Duodenal mucosa (tissue), 2 donors: ENCODE results near the gene PRAF2.

ENCODE experiments used
- H3K27ac ChIP-seq: one replicate; pipeline ENCODE4 v1.7.0; 2013; ENCODE audit warnings: low read depth, low read length
- H3K27me3 ChIP-seq, 2 donors: one replicate each; pipeline ENCODE4 v1.7.0; 2013; ENCODE audit warnings: low read length in 2 of 2, control low read depth in 1 of 2; ENCODE audit not compliant: insufficient read depth in 2 of 2, control insufficient read depth in 1 of 2
- H3K36me3 ChIP-seq, 2 donors: one replicate each; pipeline ENCODE4 v1.7.0; 2013; ENCODE audit warnings: low read length in 2 of 2, control low read depth in 1 of 2; ENCODE audit not compliant: insufficient read depth in 2 of 2, control insufficient read depth in 1 of 2
- H3K4me1 ChIP-seq, 2 donors: one replicate each; pipeline ENCODE4 v1.7.0; 2013; ENCODE audit warnings: low read length in 2 of 2, control low read depth in 1 of 2; ENCODE audit not compliant: insufficient read depth in 2 of 2, control insufficient read depth in 1 of 2
- H3K4me3 ChIP-seq, 2 donors: one replicate each; pipeline ENCODE4 v1.7.0; 2013; ENCODE audit warnings: low read length in 2 of 2, low read depth in 1 of 2
- H3K9ac ChIP-seq, 2 donors: one replicate each; pipeline ENCODE4 v1.7.0; 2013; ENCODE audit warnings: low read length in 2 of 2, low read depth in 1 of 2
- H3K9me3 ChIP-seq, 2 donors: one replicate each; pipeline ENCODE4 v1.7.0; 2013; ENCODE audit warnings: low read length in 2 of 2, control low read depth in 1 of 2; ENCODE audit not compliant: control insufficient read depth in 1 of 2

The PRAF2 gene

DNA sequence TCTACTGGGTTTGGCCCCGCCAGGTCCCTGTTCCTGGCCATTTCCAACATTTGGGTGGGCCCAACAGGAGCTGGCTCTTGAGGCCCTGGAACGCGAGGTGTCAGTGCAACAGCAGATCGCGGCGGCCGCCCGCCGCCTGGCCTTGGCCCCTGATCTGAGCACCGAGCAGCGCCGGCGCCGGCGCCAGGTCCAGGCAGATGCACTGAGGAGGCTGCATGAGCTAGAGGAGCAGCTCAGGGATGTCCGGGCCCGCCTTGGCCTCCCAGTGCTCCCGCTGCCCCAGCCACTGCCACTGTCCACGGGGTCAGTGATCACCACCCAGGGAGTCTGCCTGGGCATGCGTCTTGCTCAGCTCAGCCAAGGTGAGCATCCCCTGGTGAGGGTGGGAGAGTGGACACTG, 9.5 kb downstream of the PRAF2 start:
- Histone ChIP-seq H3K36me3 (peaks cover 0 to 7% of the 10 kb centered on the region in 2 donors), H3K9me3 (no peaks in the 10 kb centered on the region), H3K9ac (no peak overlapping the region), H3K27ac (no peak overlapping the region), H3K27me3 (no peaks in the 10 kb centered on the region), H3K4me1 (peaks cover 5 to 9% of the 10 kb centered on the region in 2 donors), H3K4me3 (no peak overlapping the region)

DNA sequence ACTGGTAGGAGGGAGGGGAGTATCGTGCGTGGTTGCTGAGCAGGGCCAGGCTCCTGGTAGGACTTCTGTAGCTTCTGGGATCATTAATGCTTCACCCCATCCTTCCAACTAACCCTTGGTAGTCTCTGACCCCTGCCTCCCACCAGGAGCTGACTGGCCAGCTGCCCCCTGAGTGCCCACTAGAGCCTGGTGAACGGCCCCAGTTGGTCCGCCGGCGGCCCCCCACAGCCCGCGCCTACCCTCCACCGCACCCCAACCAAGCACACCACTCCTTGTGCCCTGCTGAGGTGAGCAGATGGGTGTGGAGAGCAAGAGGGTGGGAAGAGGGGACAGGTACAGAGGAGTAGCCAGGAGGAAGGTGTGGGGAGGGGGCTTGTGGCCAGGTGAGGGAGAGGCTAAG, 10.1 kb downstream of the PRAF2 start:
- Histone ChIP-seq H3K9ac (no peak overlapping the region), H3K27ac (no peak overlapping the region), H3K4me1 (peaks cover 5 to 9% of the 10 kb centered on the region in 2 donors), H3K9me3 (no peaks in the 10 kb centered on the region), H3K27me3 (no peaks in the 10 kb centered on the region), H3K4me3 (no peak overlapping the region), H3K36me3 (peaks cover 0 to 7% of the 10 kb centered on the region in 2 donors)

DNA sequence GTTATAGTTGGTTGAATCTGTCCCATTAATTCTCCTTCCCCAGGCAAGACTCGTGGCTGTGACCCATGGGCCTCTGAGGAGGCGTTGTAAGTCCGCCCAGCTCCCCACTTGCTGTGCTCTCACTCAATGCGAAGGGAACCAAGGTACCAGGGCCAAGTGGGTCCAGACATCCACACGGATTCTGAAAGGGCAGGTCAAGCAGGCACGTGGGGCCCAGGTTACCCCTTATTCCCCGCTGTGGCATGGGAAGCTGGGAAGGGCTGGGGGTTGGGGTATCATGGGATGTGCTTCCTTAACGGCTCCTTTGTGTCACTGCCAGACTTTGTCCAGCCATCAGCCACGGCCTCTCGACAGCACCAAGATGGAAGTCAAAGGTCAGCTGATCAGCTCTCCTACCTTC, 11.9 kb downstream of the PRAF2 start:
- Histone ChIP-seq H3K4me1 (peaks cover 5 to 9% of the 10 kb centered on the region in 2 donors), H3K36me3 (peaks cover 0 to 7% of the 10 kb centered on the region in 2 donors), H3K9ac (no peak overlapping the region), H3K27me3 (no peaks in the 10 kb centered on the region), H3K27ac (no peak overlapping the region), H3K9me3 (no peaks in the 10 kb centered on the region), H3K4me3 (no peak overlapping the region)

DNA sequence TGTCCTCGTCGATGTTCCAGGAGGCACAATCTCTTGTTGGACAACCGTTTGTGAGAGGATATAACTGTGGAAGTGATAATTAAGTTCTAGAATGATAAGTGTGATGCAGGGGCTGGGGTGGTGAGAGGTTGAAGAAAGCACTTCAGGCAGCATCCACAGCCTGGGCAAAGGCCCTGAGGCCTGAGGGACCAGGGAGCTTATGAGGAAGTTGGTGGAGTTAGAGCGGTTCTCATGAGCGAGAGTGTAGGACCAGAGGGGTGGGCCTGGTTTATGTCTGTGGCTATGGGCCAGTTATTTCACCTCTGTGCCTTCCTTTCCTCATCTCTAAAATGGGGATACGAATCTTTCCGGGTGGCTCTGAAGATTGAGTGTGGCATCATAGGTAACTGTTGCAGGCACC, 12.3 kb downstream of the PRAF2 start:
- Histone ChIP-seq H3K4me1 (peaks cover 5 to 9% of the 10 kb centered on the region in 2 donors), H3K9me3 (no peaks in the 10 kb centered on the region), H3K27me3 (no peaks in the 10 kb centered on the region), H3K9ac (no peak overlapping the region), H3K27ac (no peak overlapping the region), H3K36me3 (peaks cover 0 to 7% of the 10 kb centered on the region in 2 donors), H3K4me3 (no peak overlapping the region)

DNA sequence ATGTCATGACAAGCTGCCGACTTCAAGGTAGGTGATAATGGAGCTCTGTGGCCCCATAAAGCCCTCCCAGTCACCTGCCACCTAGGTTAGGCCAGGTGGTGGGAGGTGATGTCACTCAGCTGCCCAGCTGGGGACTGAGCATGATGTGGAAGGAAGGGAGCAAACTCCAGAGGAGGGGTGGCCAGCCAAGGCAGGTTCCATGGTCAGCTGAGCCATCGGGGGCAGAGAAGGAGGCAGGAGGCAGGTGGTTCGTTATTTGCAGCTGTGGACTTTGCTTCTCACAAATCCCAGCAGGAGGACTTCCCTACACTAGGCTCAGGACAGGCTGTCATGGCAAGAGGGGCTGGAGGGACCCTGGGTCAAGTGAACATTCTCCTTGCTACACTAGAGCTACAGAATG, 12.9 kb downstream of the PRAF2 start:
- no peak overlapping the region for H3K27ac ChIP-seq
- no peak overlapping the region for H3K4me3 ChIP-seq
- no peaks in the 10 kb centered on the region for H3K27me3 ChIP-seq
- H3K4me1 ChIP-seq, result peaks cover 5 to 9% of the 10 kb centered on the region in 2 donors
- H3K9ac ChIP-seq, result no peak overlapping the region
- no peaks in the 10 kb centered on the region for H3K9me3 ChIP-seq
- peaks cover 0 to 4% of the 10 kb centered on the region in 2 donors for H3K36me3 ChIP-seq

DNA sequence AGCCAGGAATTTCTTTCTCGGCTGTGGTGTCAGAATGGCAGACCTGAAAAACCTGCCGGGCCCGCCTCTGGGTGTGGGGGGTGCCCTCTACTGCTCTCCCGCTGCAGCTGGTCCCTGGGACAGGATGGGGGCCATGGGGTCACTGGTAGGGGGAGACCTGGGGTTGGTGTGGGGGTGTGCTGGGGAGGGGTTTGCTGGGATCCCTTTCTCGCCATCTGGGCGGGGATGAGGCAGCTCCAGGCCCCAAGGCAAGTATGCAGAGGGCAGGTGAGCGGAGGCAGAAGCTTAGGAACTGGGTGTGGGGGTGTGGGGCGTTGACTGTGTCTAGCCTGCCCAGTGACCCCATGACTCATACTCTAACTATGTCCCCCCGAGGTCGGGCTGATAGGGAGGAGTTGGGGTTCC, 14.1 kb downstream of the PRAF2 start:
- H3K4me3 ChIP-seq, result peak overlapping the region; percentile 60 to 68
- peak overlapping the region; percentile 78 for H3K27ac ChIP-seq
- H3K4me1 ChIP-seq, result peaks cover 8 to 9% of the 10 kb centered on the region in 2 donors
- peaks cover 0 to 4% of the 10 kb centered on the region in 2 donors for H3K36me3 ChIP-seq
- H3K9ac ChIP-seq, result peak overlapping the region in 1 of 2 donors; percentile 68
- H3K9me3 ChIP-seq, result no peaks in the 10 kb centered on the region
- H3K27me3 ChIP-seq, result no peaks in the 10 kb centered on the region

DNA sequence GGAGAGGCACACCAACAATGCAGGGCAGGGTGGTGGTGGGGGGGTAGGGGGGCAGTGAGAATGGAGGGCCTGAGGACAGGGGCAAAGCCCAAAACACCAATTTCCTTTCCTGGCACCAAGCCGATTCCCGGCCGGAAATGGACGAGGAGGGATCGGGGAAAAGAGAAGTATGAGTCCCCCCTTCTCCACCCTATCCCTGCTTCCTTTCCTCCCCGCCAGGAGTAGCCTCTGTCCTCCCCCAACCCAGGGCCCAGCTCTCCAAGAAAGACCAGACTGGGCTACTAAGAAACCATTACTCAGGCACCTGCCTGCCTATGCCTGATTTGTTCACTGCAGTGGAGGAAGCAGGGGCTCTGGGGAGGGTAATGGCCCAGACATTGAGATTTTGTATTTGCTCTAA, 14.6 kb downstream of the PRAF2 start:
- Histone ChIP-seq H3K4me1 (peaks cover 9 to 10% of the 10 kb centered on the region in 2 donors), H3K36me3 (peaks cover 0 to 4% of the 10 kb centered on the region in 2 donors), H3K27me3 (no peaks in the 10 kb centered on the region), H3K9ac (peak overlapping the region; percentile 51 to 68), H3K27ac (peak overlapping the region; percentile 78), H3K4me3 (peak overlapping the region; percentile 60 to 68), H3K9me3 (no peaks in the 10 kb centered on the region)

DNA sequence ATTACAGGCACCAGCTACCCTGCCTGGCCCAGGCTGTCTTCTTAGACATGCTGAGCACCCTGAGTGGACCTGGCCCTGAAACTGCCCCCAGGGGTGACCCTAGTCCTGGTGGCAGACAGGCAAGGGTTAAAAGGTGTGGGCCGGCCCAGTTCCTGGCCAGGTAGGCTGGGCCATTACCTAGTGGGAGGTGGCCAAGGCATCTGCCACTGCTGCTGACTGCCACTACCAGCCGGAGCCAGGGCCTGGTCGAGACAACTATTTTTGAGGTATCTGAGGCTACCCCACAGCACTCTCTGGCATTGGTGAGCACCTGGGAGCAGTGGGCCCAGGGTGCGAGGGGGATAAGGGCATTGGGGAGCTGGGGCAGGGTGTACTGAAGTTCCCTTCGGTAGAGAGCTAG, 15.0 kb downstream of the PRAF2 start, which contains the start of gene CCDC120:
Gene CCDC120 (plus strand): TSS at position 206 of the 400 bp plus-strand sequence. CDS start 3,043 bp downstream, outside the sequence.
- H3K9me3 ChIP-seq, result no peaks in the 10 kb centered on the region
- H3K4me3 ChIP-seq, result peak within 1 kb of the TSS; percentile 60 to 68
- H3K4me1 ChIP-seq, result peaks cover 10 to 13% of the 10 kb centered on the region in 2 donors
- H3K9ac ChIP-seq, result peak within 1 kb of the TSS; percentile 51 to 68
- H3K27ac ChIP-seq, result peak within 1 kb of the TSS; percentile 78
- no peaks in the 10 kb centered on the region for H3K27me3 ChIP-seq
- peaks cover 0 to 2% of the 10 kb centered on the region in 2 donors for H3K36me3 ChIP-seq

DNA sequence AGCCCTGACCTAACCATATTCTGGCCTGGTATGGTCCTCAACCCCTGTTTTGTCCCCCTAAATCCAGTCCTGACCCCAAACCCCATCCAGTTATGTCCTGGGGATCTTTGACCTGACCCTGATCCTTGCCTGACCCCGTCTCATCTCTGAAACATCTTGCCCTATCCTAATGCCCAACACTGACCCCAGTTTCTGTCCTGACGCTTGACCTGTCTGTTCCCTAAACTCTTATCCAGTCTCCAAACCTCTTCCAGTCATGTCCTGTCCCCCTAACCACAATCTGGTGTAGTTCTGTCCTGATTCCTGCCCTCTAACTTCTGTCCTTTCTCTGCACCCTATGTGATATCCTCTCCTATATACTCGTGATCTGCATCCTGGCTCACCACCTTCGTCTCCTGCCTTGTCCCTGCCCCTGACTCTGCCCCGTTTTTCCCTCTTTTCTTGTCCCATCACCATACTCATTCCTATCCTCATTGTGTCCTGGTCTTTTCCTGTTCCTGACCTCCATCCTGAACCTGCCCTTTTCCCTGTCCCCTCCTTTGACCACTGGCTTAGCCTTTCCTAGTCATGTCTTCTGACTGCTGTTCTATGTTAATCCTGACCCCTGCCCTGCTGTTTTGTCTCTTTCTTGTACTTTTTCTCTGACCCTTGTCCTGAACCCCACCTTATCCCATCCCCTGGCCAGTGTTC, 19.6 kb downstream of the PRAF2 start:
- H3K4me3 ChIP-seq, result peak overlapping the region; percentile 52 to 59
- H3K27me3 ChIP-seq, result no peaks in the 10 kb centered on the region
- peak overlapping the region; percentile 30 to 39 for H3K9ac ChIP-seq
- no peak overlapping the region for H3K27ac ChIP-seq
- H3K4me1 ChIP-seq, result peaks cover 4 to 5% of the 10 kb centered on the region in 2 donors
- no peaks in the 10 kb centered on the region for H3K9me3 ChIP-seq
- H3K36me3 ChIP-seq, result no peaks in the 10 kb centered on the region

DNA sequence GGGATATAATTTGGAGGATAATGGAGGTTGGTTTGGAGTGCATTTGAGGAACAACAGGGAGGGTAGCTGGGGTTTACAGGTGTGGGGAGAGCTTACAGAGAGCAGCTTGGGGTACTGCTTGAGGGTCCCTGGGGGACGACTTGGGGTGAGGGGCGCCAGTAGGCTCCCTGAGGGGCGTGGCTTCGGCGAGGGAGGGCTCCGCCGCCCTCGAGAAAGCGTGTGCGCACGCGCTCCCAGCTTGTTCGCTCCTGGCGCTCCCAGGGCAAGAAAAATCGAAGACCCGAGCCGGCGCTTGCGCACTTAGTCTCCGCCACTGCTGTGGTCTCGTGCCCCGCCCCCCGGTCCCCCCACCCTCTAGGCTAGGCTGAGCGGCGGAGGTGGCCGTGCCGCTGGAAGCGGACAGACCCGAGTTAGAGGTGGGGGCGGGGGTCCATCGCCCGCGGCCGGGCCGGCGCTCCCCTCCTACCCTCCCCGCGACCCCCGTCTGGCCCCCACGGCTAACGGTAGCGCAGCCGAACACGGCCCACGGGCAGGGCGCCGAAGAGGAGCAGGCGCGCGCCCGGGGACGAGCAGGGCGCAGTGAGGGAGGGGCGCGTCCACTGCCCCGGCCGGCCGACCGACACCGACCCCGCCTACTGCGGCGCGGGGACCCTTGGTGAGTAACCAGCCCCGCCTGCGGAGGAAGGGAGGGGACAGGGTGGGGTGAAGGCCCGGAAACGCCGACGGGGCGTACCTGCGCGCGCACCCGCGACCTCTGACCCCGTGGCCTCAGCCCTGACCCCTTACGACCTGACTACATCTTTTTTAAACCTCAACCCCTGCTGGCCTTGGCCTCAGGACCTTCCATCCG, 20.4 kb downstream of the PRAF2 start:
- Histone ChIP-seq H3K27me3 (no peaks in the 10 kb centered on the region), H3K9me3 (no peaks in the 10 kb centered on the region), H3K4me3 (peak overlapping the region; percentile 52 to 59), H3K9ac (peak overlapping the region; percentile 30 to 39), H3K36me3 (no peaks in the 10 kb centered on the region), H3K27ac (peak overlapping the region; percentile 50), H3K4me1 (peaks cover 4 to 5% of the 10 kb centered on the region in 2 donors)
